ENCODE results near the gene MLPH.

The MLPH gene

GRCh38 chr2:237574894-237575868 is 88.1 kb downstream of the MLPH start:
- DNase-seq (ENCODE audit: extremely low spot score), result no peak
- TF ChIP-seq LEF1 (IDR thresholded peaks at IDR 0.05; ENCODE audit: borderline replicate concordance) (no peak), HDGF (IDR thresholded peaks at IDR 0.05; ENCODE audit: borderline replicate concordance) (no peak), ELF4 (IDR thresholded peaks at IDR 0.05) (no peak), CTBP1 (IDR thresholded peaks at IDR 0.05; ENCODE audit: borderline replicate concordance) (no peak), SUZ12 (IDR thresholded peaks at IDR 0.05) (no peak), TARDBP (IDR thresholded peaks at IDR 0.05) (no peak), FOXA1 (IDR thresholded peaks at IDR 0.05) (no peak), NFRKB (IDR thresholded peaks at IDR 0.05) (no peak), L3MBTL2 (conservative IDR thresholded peaks at IDR 0.05) (no peak), ARNT (IDR thresholded peaks at IDR 0.05) (no peak), ZNF384 (IDR thresholded peaks at IDR 0.05) (no peak), BHLHE40 (IDR thresholded peaks at IDR 0.05; ENCODE audit: borderline replicate concordance) (no peak), SP1 (IDR thresholded peaks at IDR 0.05) (no peak), FOXM1 (IDR thresholded peaks at IDR 0.05; ENCODE audit: borderline replicate concordance) (no peak)
- POLR2A ChIA-PET, result no interaction called here
- CTCF ChIA-PET, result interaction anchor here (4.4 kb wide), 1 partner anchor 62 kb away, joined by 63 read pairs; no protein-coding TSS in a partner anchor

- DNase-seq (ENCODE audit: extremely low spot score), result no peak
- ChIA-PET CTCF (interaction anchor here (4.4 kb wide), 1 partner anchor 63 kb away, joined by 63 read pairs; no protein-coding TSS in a partner anchor), POLR2A (no interaction called here)
- TF ChIP-seq TARDBP (IDR thresholded peaks at IDR 0.05) (no peak), HDGF (IDR thresholded peaks at IDR 0.05; ENCODE audit: borderline replicate concordance) (no peak), SP1 (IDR thresholded peaks at IDR 0.05) (no peak), SUZ12 (IDR thresholded peaks at IDR 0.05) (no peak), FOXK2 (IDR thresholded peaks at IDR 0.05) (no peak), PKNOX1 (IDR thresholded peaks at IDR 0.05) (no peak)
Measured at GRCh38 chr2:237575869-237576862, 89.1 kb downstream of the MLPH start.

- TF ChIP-seq SP1 (IDR thresholded peaks at IDR 0.05) (no peak), ELF4 (IDR thresholded peaks at IDR 0.05) (no peak), PKNOX1 (IDR thresholded peaks at IDR 0.05) (no peak), L3MBTL2 (conservative IDR thresholded peaks at IDR 0.05) (no peak), HDGF (IDR thresholded peaks at IDR 0.05; ENCODE audit: borderline replicate concordance) (no peak), SUZ12 (IDR thresholded peaks at IDR 0.05) (no peak), CTBP1 (IDR thresholded peaks at IDR 0.05; ENCODE audit: borderline replicate concordance) (no peak), NFRKB (IDR thresholded peaks at IDR 0.05) (no peak), FOXK2 (IDR thresholded peaks at IDR 0.05) (no peak), LEF1 (IDR thresholded peaks at IDR 0.05; ENCODE audit: borderline replicate concordance) (no peak), ZNF384 (IDR thresholded peaks at IDR 0.05) (no peak), FOXA1 (IDR thresholded peaks at IDR 0.05) (no peak), BHLHE40 (IDR thresholded peaks at IDR 0.05; ENCODE audit: borderline replicate concordance) (no peak), FOXM1 (IDR thresholded peaks at IDR 0.05; ENCODE audit: borderline replicate concordance) (no peak), TARDBP (IDR thresholded peaks at IDR 0.05) (no peak), ARNT (IDR thresholded peaks at IDR 0.05) (no peak)
- DNase-seq (ENCODE audit: extremely low spot score), result no peak
- ChIA-PET POLR2A (no interaction called here), CTCF (no interaction called here)
Measured at GRCh38 chr2:237576974-237577373, 89.9 kb downstream of the MLPH start.

- no peak for DNase-seq (ENCODE audit: extremely low spot score)
- TF ChIP-seq BHLHE40 (IDR thresholded peaks at IDR 0.05; ENCODE audit: borderline replicate concordance), result no peak
- TF ChIP-seq FOXA1 (IDR thresholded peaks at IDR 0.05), result no peak
- TF ChIP-seq HDGF (IDR thresholded peaks at IDR 0.05; ENCODE audit: borderline replicate concordance), result no peak
- no peak for TF ChIP-seq SUZ12 (IDR thresholded peaks at IDR 0.05)
- CTCF ChIA-PET, result no interaction called here
- POLR2A ChIA-PET, result no interaction called here
Measured at GRCh38 chr2:237577458-237577857, 90.4 kb downstream of the MLPH start.

- TF ChIP-seq FOXK2 (IDR thresholded peaks at IDR 0.05) (no peak), HDGF (IDR thresholded peaks at IDR 0.05; ENCODE audit: borderline replicate concordance) (no peak), FOXA1 (IDR thresholded peaks at IDR 0.05) (no peak), ELF4 (IDR thresholded peaks at IDR 0.05) (no peak), PKNOX1 (IDR thresholded peaks at IDR 0.05) (no peak), TARDBP (IDR thresholded peaks at IDR 0.05) (no peak), ZNF384 (IDR thresholded peaks at IDR 0.05) (no peak), ARNT (IDR thresholded peaks at IDR 0.05) (no peak), BHLHE40 (IDR thresholded peaks at IDR 0.05; ENCODE audit: borderline replicate concordance) (no peak), NFRKB (IDR thresholded peaks at IDR 0.05) (no peak), CTBP1 (IDR thresholded peaks at IDR 0.05; ENCODE audit: borderline replicate concordance) (no peak), L3MBTL2 (conservative IDR thresholded peaks at IDR 0.05) (no peak), SUZ12 (IDR thresholded peaks at IDR 0.05) (no peak), FOXM1 (IDR thresholded peaks at IDR 0.05; ENCODE audit: borderline replicate concordance) (no peak), SP1 (IDR thresholded peaks at IDR 0.05) (no peak), LEF1 (IDR thresholded peaks at IDR 0.05; ENCODE audit: borderline replicate concordance) (no peak)
- CTCF ChIA-PET, result no interaction called here
- DNase-seq (ENCODE audit: extremely low spot score), result no peak
- POLR2A ChIA-PET, result no interaction called here
Measured at GRCh38 chr2:237577956-237578870, 91.2 kb downstream of the MLPH start.
